Suprapubic skin (tissue), 4 donors: ENCODE results near the gene PALMD.

Experiments used
- POLR2A ChIP-seq, 2 donors: fragments of 450-650 bp; IDR thresholded peaks; one replicate each; pipeline ENCODE4 v1.6.1; 2017; ENCODE audit warnings: antibody characterized with exemption in 2 of 2, mild to moderate bottlenecking in 2 of 2, moderate library complexity in 2 of 2
- POLR2AphosphoS5 ChIP-seq, 3 donors: sonication (generic); formaldehyde crosslinking; IDR thresholded peaks; one replicate each; pipeline ENCODE4 v1.6.1; 2017; ENCODE audit warnings: antibody characterized with exemption in 3 of 3
- TF ChIP-seq, protein P1 (sequence below), 2 donors: fragments of 200-600 bp in 1 of 2; fragments of 450-650 bp in 1 of 2; sonication (generic) in 1 of 2; IDR thresholded peaks; one replicate each; pipeline ENCODE4 v1.5.1; 2016 to 2019; ENCODE audit warnings: antibody characterized with exemption in 2 of 2, mild to moderate bottlenecking in 1 of 2, moderate library complexity in 1 of 2

DNA sequence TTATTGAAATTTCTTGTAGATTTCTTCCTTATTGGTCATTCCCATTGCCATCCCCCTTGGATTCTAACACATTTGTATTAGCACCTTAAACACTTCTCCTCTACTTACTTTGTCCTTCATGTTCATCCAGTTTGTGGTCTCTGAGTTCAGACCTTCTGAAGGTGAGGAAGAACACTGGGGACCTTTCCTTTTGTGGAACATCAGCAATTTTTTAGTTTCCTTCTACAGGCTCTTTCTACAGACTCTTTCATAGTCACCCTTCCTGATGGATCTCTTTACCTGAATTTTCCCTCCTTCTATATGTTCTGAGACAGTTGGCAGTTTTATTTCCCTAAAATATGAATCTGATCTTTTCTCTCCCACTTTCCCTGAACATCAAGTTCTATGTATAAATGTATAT lies 4.4 kb upstream of the PALMD start:
- TF ChIP-seq, protein P1, sequence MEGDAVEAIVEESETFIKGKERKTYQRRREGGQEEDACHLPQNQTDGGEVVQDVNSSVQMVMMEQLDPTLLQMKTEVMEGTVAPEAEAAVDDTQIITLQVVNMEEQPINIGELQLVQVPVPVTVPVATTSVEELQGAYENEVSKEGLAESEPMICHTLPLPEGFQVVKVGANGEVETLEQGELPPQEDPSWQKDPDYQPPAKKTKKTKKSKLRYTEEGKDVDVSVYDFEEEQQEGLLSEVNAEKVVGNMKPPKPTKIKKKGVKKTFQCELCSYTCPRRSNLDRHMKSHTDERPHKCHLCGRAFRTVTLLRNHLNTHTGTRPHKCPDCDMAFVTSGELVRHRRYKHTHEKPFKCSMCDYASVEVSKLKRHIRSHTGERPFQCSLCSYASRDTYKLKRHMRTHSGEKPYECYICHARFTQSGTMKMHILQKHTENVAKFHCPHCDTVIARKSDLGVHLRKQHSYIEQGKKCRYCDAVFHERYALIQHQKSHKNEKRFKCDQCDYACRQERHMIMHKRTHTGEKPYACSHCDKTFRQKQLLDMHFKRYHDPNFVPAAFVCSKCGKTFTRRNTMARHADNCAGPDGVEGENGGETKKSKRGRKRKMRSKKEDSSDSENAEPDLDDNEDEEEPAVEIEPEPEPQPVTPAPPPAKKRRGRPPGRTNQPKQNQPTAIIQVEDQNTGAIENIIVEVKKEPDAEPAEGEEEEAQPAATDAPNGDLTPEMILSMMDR (IDR thresholded peaks at IDR 0.05) = no peak
- TF ChIP-seq POLR2AphosphoS5 (IDR thresholded peaks at IDR 0.05) = no peak
- no peak for TF ChIP-seq POLR2A (IDR thresholded peaks at IDR 0.05)
